ENCODE data around the gene EFEMP2. TPM values are rescaled to one million over a fixed set of nuclear protein-coding genes. Genes with fewer than 3 reads are reported as not detected.

Gene EFEMP2
- total RNA-seq, 5 donors from 2014 or later (not counting 1 experiment from before 2014, with no cell fraction given) = 7.0 to 14.1 (median 10.2) TPM

GRCh38 chr11:65858681-65859087, 13.9 kb downstream of the EFEMP2 start:
- H3K27ac Mint-ChIP-seq = peak overlapping the region; percentile 95 to 97
- peak overlapping the region; percentile 92 to 97 (median 97) for H3K4me3 Mint-ChIP-seq
- no peaks in the 10 kb centered on the region for H3K27me3 Mint-ChIP-seq
- Histone ChIP-seq H3K9me3 (no peaks in the 10 kb centered on the region), H3K27me3 (replicated peaks in 1 of 2; ENCODE audit: control insufficient read depth in 2 of 2, extremely low read depth in 1 of 2, insufficient read depth in 2 of 2, low read length in 1 of 2) (no peaks in the 10 kb centered on the region), H3K4me1 (ENCODE audit: control insufficient read depth in 1 of 2, extremely low read depth in 1 of 2, insufficient read depth in 2 of 2, low read length in 2 of 2) (peaks cover 22 to 83% of the 10 kb centered on the region in 2 experiments), H3K27ac (ENCODE audit: low read length) (peak overlapping the region; percentile 83), H3K4me3 (ENCODE audit: control insufficient read depth in 1 of 2, extremely low read depth in 1 of 2, low read length in 1 of 2) (peak overlapping the region; percentile 90 to 93), H3K36me3 (ENCODE audit: control insufficient read depth in 2 of 2, extremely low read depth in 1 of 2, insufficient read depth in 1 of 2, low read length in 1 of 2) (peaks cover 14 to 50% of the 10 kb centered on the region in 2 donors)
- ChIA-PET POLR2A (interaction anchor here (0.6 to 2.6 kb wide), 8 partner anchors 11 to 493 kb away, joined by 3 to 20 read pairs (median 6); partner anchors contain the start of genes CCDC85B (in 1 of the 2) and PCNX3 (in 1 of the 2)), CTCF (interaction anchor here in 1 of 2 donors (0.6 to 3.6 kb wide), 5 partner anchors 11 to 248 kb away, joined by 3 to 167 read pairs (median 4); partner anchors contain the start of genes CCDC85B, FIBP and PCNX3)
- WGBS (ENCODE audit: insufficient coverage) = 2% methylated on average over 3 of the region's 10 CpGs
- peaks cover 37% of the 10 kb centered on the region for H3K36me3 Mint-ChIP-seq
- H3K9me3 Mint-ChIP-seq = no peaks in the 10 kb centered on the region
- peaks cover 55 to 64% (median 62%) of the 10 kb centered on the region in 3 donors for H3K4me1 Mint-ChIP-seq
- DNase-seq (no peak), ATAC-seq (replicated peaks in 1 of 4) (no peak)

- Mint-ChIP-seq H3K36me3 (peaks cover 44% of the 10 kb centered on the region), H3K27ac (peak within 1 kb of the TSS; percentile 95 to 97), H3K27me3 (no peaks in the 10 kb centered on the region), H3K4me3 (peak within 1 kb of the TSS; percentile 92 to 97 (median 97)), H3K4me1 (peaks cover 59 to 67% (median 67%) of the 10 kb centered on the region in 3 donors), H3K9me3 (no peaks in the 10 kb centered on the region)
- H3K4me1 ChIP-seq (ENCODE audit: control insufficient read depth in 1 of 2, extremely low read depth in 1 of 2, insufficient read depth in 2 of 2, low read length in 2 of 2) = peaks cover 22 to 85% of the 10 kb centered on the region in 2 experiments
- DNase-seq (peak; percentile 91 to 98 (median 96)), ATAC-seq (replicated peaks in 1 of 4) (peak; percentile 64 to 69 (median 67))
- peak within 1 kb of the TSS; percentile 90 to 93 for H3K4me3 ChIP-seq (ENCODE audit: control insufficient read depth in 1 of 2, extremely low read depth in 1 of 2, low read length in 1 of 2)
- H3K36me3 ChIP-seq (ENCODE audit: control insufficient read depth in 2 of 2, extremely low read depth in 1 of 2, insufficient read depth in 1 of 2, low read length in 1 of 2) = peaks cover 11 to 50% of the 10 kb centered on the region in 2 donors
- no peaks in the 10 kb centered on the region for H3K9me3 ChIP-seq
- no peaks in the 10 kb centered on the region for H3K27me3 ChIP-seq (replicated peaks in 1 of 2; ENCODE audit: control insufficient read depth in 2 of 2, extremely low read depth in 1 of 2, insufficient read depth in 2 of 2, low read length in 1 of 2)
- CTCF ChIA-PET = interaction anchor here in 1 of 2 donors (0.6 to 3.6 kb wide), 4 partner anchors 26 to 249 kb away, joined by 3 to 167 read pairs (median 8); partner anchors contain the start of genes CCDC85B, FIBP and PCNX3
- H3K27ac ChIP-seq (ENCODE audit: low read length) = peak within 1 kb of the TSS; percentile 83
- POLR2A ChIA-PET = interaction anchor here (0.6 to 2.6 kb wide), 6 partner anchors 29 to 492 kb away, joined by 3 to 20 read pairs (median 6); partner anchors contain the start of gene CCDC85B (in 1 of the 2)
- WGBS (ENCODE audit: insufficient coverage) = under 1% methylated on average over 80 of the region's 92 CpGs
Measured at GRCh38 chr11:65857853-65858680, 14.5 kb downstream of the EFEMP2 start, which contains the start of gene CFL1. Gene CFL1 (minus strand): TSS chr11:65858180. CDS start chr11:65858099, 81 bp downstream.

- Mint-ChIP-seq H3K27ac (no peak overlapping the region), H3K4me3 (peak overlapping the region; percentile 84 to 97 (median 86)), H3K9me3 (no peaks in the 10 kb centered on the region), H3K36me3 (peaks cover 38% of the 10 kb centered on the region), H3K4me1 (peaks cover 59 to 64% (median 62%) of the 10 kb centered on the region in 3 donors), H3K27me3 (no peaks in the 10 kb centered on the region)
- POLR2A ChIA-PET = no interaction called here
- Histone ChIP-seq H3K27ac (ENCODE audit: low read length) (peak overlapping the region; percentile 25), H3K36me3 (ENCODE audit: control insufficient read depth in 2 of 2, extremely low read depth in 1 of 2, insufficient read depth in 1 of 2, low read length in 1 of 2) (peaks cover 11 to 50% of the 10 kb centered on the region in 2 donors), H3K27me3 (replicated peaks in 1 of 2; ENCODE audit: control insufficient read depth in 2 of 2, extremely low read depth in 1 of 2, insufficient read depth in 2 of 2, low read length in 1 of 2) (no peaks in the 10 kb centered on the region), H3K4me1 (ENCODE audit: control insufficient read depth in 1 of 2, extremely low read depth in 1 of 2, insufficient read depth in 2 of 2, low read length in 2 of 2) (peaks cover 22 to 80% of the 10 kb centered on the region in 2 experiments), H3K9me3 (no peaks in the 10 kb centered on the region), H3K4me3 (ENCODE audit: control insufficient read depth in 1 of 2, extremely low read depth in 1 of 2, low read length in 1 of 2) (peak overlapping the region; percentile 90 to 93)
- CTCF ChIA-PET = no interaction called here
- WGBS (ENCODE audit: insufficient coverage) = under 1% methylated on average over 45 of the region's 49 CpGs
- ATAC-seq (replicated peaks in 1 of 4) (peak; percentile 4 to 17 (median 10)), DNase-seq (peak; percentile 32 to 76 (median 60))
Measured at GRCh38 chr11:65857500-65857852, 15.1 kb downstream of the EFEMP2 start.

- Mint-ChIP-seq H3K36me3 (peaks cover 42% of the 10 kb centered on the region), H3K9me3 (no peaks in the 10 kb centered on the region), H3K4me1 (peaks cover 59 to 65% (median 64%) of the 10 kb centered on the region in 3 donors), H3K4me3 (peak overlapping the region; percentile 84 to 97 (median 86)), H3K27me3 (no peaks in the 10 kb centered on the region), H3K27ac (peak overlapping the region; percentile 90 to 91)
- ChIA-PET CTCF (no interaction called here), POLR2A (no interaction called here)
- Histone ChIP-seq H3K4me3 (ENCODE audit: control insufficient read depth in 1 of 2, extremely low read depth in 1 of 2, low read length in 1 of 2) (peak overlapping the region; percentile 90 to 93), H3K36me3 (ENCODE audit: control insufficient read depth in 2 of 2, extremely low read depth in 1 of 2, insufficient read depth in 1 of 2, low read length in 1 of 2) (peaks cover 14 to 51% of the 10 kb centered on the region in 2 donors), H3K9me3 (no peaks in the 10 kb centered on the region), H3K27ac (ENCODE audit: low read length) (peak overlapping the region; percentile 40), H3K4me1 (ENCODE audit: control insufficient read depth in 1 of 2, extremely low read depth in 1 of 2, insufficient read depth in 2 of 2, low read length in 2 of 2) (peaks cover 22 to 74% of the 10 kb centered on the region in 2 experiments), H3K27me3 (replicated peaks in 1 of 2; ENCODE audit: control insufficient read depth in 2 of 2, extremely low read depth in 1 of 2, insufficient read depth in 2 of 2, low read length in 1 of 2) (no peaks in the 10 kb centered on the region)
- WGBS (ENCODE audit: insufficient coverage) = under 1% methylated on average over 57 of the region's 57 CpGs
- ATAC-seq (replicated peaks in 1 of 4) = peak; percentile 9 to 26 (median 19)
- peak; percentile 67 to 88 (median 82) for DNase-seq
Measured at GRCh38 chr11:65856689-65857499, 15.7 kb downstream of the EFEMP2 start.

GRCh38 chr11:65855927-65856363, 16.7 kb downstream of the EFEMP2 start:
- no peaks in the 10 kb centered on the region for H3K9me3 Mint-ChIP-seq
- ChIA-PET CTCF (no interaction called here), POLR2A (no interaction called here)
- H3K27ac Mint-ChIP-seq = peak overlapping the region; percentile 90 to 91
- Histone ChIP-seq H3K9me3 (no peaks in the 10 kb centered on the region), H3K4me1 (ENCODE audit: control insufficient read depth in 1 of 2, extremely low read depth in 1 of 2, insufficient read depth in 2 of 2, low read length in 2 of 2) (peaks cover 17 to 64% of the 10 kb centered on the region in 2 experiments), H3K27ac (ENCODE audit: low read length) (peak overlapping the region; percentile 40), H3K4me3 (ENCODE audit: control insufficient read depth in 1 of 2, extremely low read depth in 1 of 2, low read length in 1 of 2) (peak overlapping the region; percentile 90 to 93), H3K27me3 (replicated peaks in 1 of 2; ENCODE audit: control insufficient read depth in 2 of 2, extremely low read depth in 1 of 2, insufficient read depth in 2 of 2, low read length in 1 of 2) (no peaks in the 10 kb centered on the region), H3K36me3 (ENCODE audit: control insufficient read depth in 2 of 2, extremely low read depth in 1 of 2, insufficient read depth in 1 of 2, low read length in 1 of 2) (peaks cover 21 to 57% of the 10 kb centered on the region in 2 donors)
- H3K36me3 Mint-ChIP-seq = peaks cover 48% of the 10 kb centered on the region
- ATAC-seq (replicated peaks in 1 of 4) (no peak), DNase-seq (peak in 1 of 35 experiments; percentile 14)
- peaks cover 51 to 56% (median 55%) of the 10 kb centered on the region in 3 donors for H3K4me1 Mint-ChIP-seq
- H3K4me3 Mint-ChIP-seq = peak overlapping the region; percentile 84 to 97 (median 86)
- H3K27me3 Mint-ChIP-seq = no peaks in the 10 kb centered on the region
- WGBS (ENCODE audit: insufficient coverage) = 82% methylated on average over 15 of the region's 15 CpGs
